ENCODE measurements around the gene FSTL4. TPM values are rescaled to one million over a fixed set of nuclear protein-coding genes. Genes with fewer than 3 reads are reported as not detected.

The FSTL4 gene
- total RNA-seq, 1 donor from 2014 or later, result not detected

GRCh38 chr5:133316346-133317343 is 295.7 kb downstream of the FSTL4 start:
- DNase-seq, result no peak
- intact Hi-C loops (cut with DNase I), result no loop called here
- ATAC-seq (ENCODE audit: poor library complexity), result no peak

GRCh38 chr5:133314086-133314485 is 298.3 kb downstream of the FSTL4 start:
- DNase-seq, result no peak
- intact Hi-C loops (cut with DNase I), result no loop called here
- ATAC-seq (ENCODE audit: poor library complexity), result no peak

GRCh38 chr5:133311176-133311575 is 301.2 kb downstream of the FSTL4 start:
- intact Hi-C loops (cut with DNase I), result no loop called here
- ATAC-seq (ENCODE audit: poor library complexity) (no peak), DNase-seq (no peak)

GRCh38 chr5:133309984-133310621 is 302.2 kb downstream of the FSTL4 start:
- DNase-seq (no peak), ATAC-seq (ENCODE audit: poor library complexity) (no peak)
- intact Hi-C loops (cut with DNase I), result no loop called here

GRCh38 chr5:133309166-133309795 is 303.1 kb downstream of the FSTL4 start:
- intact Hi-C loops (cut with DNase I), result no loop called here
- no peak for ATAC-seq (ENCODE audit: poor library complexity)
- no peak for DNase-seq

- intact Hi-C loops (cut with DNase I), result no loop called here
- ATAC-seq (ENCODE audit: poor library complexity), result no peak
Measured at GRCh38 chr5:133307275-133307674, 305.1 kb downstream of the FSTL4 start.

GRCh38 chr5:133304707-133305216 is 307.6 kb downstream of the FSTL4 start:
- no peak for ATAC-seq (ENCODE audit: poor library complexity)
- intact Hi-C loops (cut with DNase I), result no loop called here
- DNase-seq, result no peak

More at GRCh38 chr5:133307275-133307674, 305.1 kb downstream of the FSTL4 start:
- DNase-seq, result no peak

- intact Hi-C loops (cut with DNase I), result no loop called here
- ATAC-seq (ENCODE audit: poor library complexity) (no peak), DNase-seq (no peak)
Measured at GRCh38 chr5:133304178-133304577, 308.2 kb downstream of the FSTL4 start.

GRCh38 chr5:133303298-133303697 is 309.0 kb downstream of the FSTL4 start:
- ATAC-seq (ENCODE audit: poor library complexity) (peak; percentile 87), DNase-seq (no peak)
- intact Hi-C loops (cut with DNase I), result no loop called here

GRCh38 chr5:133299728-133300127 is 312.6 kb downstream of the FSTL4 start:
- ATAC-seq (ENCODE audit: poor library complexity) (no peak), DNase-seq (no peak)
- intact Hi-C loops (cut with DNase I), result no loop called here

- DNase-seq, result no peak
- intact Hi-C loops (cut with DNase I), result no loop called here
- no peak for ATAC-seq (ENCODE audit: poor library complexity)
Measured at GRCh38 chr5:133299021-133299420, 313.3 kb downstream of the FSTL4 start.

GRCh38 chr5:133298447-133298846 is 313.9 kb downstream of the FSTL4 start:
- DNase-seq (no peak), ATAC-seq (ENCODE audit: poor library complexity) (no peak)
- intact Hi-C loops (cut with DNase I), result no loop called here

GRCh38 chr5:133297293-133297692 is 315.0 kb downstream of the FSTL4 start:
- ATAC-seq (ENCODE audit: poor library complexity) (no peak), DNase-seq (no peak)
- intact Hi-C loops (cut with DNase I), result no loop called here

- DNase-seq (no peak), ATAC-seq (ENCODE audit: poor library complexity) (no peak)
- intact Hi-C loops (cut with DNase I), result no loop called here
Measured at GRCh38 chr5:133296624-133297023, 315.7 kb downstream of the FSTL4 start.

GRCh38 chr5:133295520-133295919 is 316.8 kb downstream of the FSTL4 start:
- ATAC-seq (ENCODE audit: poor library complexity) (no peak), DNase-seq (no peak)
- intact Hi-C loops (cut with DNase I), result no loop called here

GRCh38 chr5:133294380-133294779 is 318.0 kb downstream of the FSTL4 start:
- no peak for DNase-seq
- intact Hi-C loops (cut with DNase I), result no loop called here
- no peak for ATAC-seq (ENCODE audit: poor library complexity)

GRCh38 chr5:133293960-133294359 is 318.4 kb downstream of the FSTL4 start:
- intact Hi-C loops (cut with DNase I), result no loop called here
- ATAC-seq (ENCODE audit: poor library complexity) (no peak), DNase-seq (no peak)

- intact Hi-C loops (cut with DNase I), result no loop called here
- no peak for DNase-seq
- ATAC-seq (ENCODE audit: poor library complexity), result no peak
Measured at GRCh38 chr5:133292300-133292699, 320.0 kb downstream of the FSTL4 start.

- DNase-seq (no peak), ATAC-seq (ENCODE audit: poor library complexity) (no peak)
- intact Hi-C loops (cut with DNase I), result no loop called here
Measured at GRCh38 chr5:133291524-133291923, 320.8 kb downstream of the FSTL4 start.

Data from Right ventricle myocardium superior (tissue), 1 donor.